ENCODE data around the gene ELAC1.

DNA sequence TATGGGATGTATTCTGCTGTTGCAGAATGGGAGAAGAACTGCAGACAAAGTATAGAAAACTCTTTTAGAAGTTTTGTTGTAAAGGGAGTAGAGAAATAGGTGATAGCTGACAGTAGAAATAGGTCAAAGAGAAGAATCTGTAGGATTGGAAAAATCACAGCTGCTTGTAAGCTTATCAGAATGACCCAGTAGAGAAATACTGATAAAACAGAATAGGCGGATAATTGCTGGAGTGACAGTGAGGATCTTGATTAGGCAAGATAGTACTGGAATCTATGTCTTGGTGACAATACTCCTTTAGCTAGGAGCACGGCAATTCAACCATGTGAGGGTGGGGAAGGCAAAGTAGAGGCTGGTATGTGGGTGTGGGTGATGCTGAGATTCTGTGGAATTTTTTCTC, 57.7 kb downstream of the ELAC1 start:
- TF ChIP-seq, protein P1, sequence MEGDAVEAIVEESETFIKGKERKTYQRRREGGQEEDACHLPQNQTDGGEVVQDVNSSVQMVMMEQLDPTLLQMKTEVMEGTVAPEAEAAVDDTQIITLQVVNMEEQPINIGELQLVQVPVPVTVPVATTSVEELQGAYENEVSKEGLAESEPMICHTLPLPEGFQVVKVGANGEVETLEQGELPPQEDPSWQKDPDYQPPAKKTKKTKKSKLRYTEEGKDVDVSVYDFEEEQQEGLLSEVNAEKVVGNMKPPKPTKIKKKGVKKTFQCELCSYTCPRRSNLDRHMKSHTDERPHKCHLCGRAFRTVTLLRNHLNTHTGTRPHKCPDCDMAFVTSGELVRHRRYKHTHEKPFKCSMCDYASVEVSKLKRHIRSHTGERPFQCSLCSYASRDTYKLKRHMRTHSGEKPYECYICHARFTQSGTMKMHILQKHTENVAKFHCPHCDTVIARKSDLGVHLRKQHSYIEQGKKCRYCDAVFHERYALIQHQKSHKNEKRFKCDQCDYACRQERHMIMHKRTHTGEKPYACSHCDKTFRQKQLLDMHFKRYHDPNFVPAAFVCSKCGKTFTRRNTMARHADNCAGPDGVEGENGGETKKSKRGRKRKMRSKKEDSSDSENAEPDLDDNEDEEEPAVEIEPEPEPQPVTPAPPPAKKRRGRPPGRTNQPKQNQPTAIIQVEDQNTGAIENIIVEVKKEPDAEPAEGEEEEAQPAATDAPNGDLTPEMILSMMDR (IDR thresholded peaks at IDR 0.05; ENCODE audit: low read length), result no peak
- no peak for TF ChIP-seq EZH2 (IDR thresholded peaks at IDR 0.05; ENCODE audit: borderline replicate concordance, low read length)
